Fibroblast of skin of left biceps (primary cell): ENCODE data around the gene TMC4.
"Not testable (repeated sequence)": the region's sequence is repeated elsewhere in the genome, so short reads cannot be mapped to it uniquely, and the experiment has no call there.

Source experiments
- DNase-seq, 2 experiments: peaks; one replicate each; pipeline ENCODE4 v3.0.0-alpha.2; 2013; ENCODE audit warnings: low read depth in 2 of 2

The TMC4 gene

GRCh38 chr19:54172471-54173358, at the start of gene TMC4:
TSS of gene TMC4 (minus strand) at chr19:54173160. CDS start at chr19:54173117, 43 bp downstream.
- no peak for DNase-seq

GRCh38 chr19:54221947-54222346, 49.0 kb upstream of the TMC4 start:
- DNase-seq, result not testable (repeated sequence)

GRCh38 chr19:54219702-54220101, 46.7 kb upstream of the TMC4 start:
- not testable (repeated sequence) for DNase-seq

GRCh38 chr19:54218960-54219661, 46.2 kb upstream of the TMC4 start:
- DNase-seq, result no peak

- no peak for DNase-seq
Measured at GRCh38 chr19:54218259-54218658, 45.3 kb upstream of the TMC4 start.

- DNase-seq, result not testable (repeated sequence)
Measured at GRCh38 chr19:54217517-54218247, 44.7 kb upstream of the TMC4 start.

- DNase-seq, result no peak
Measured at GRCh38 chr19:54216869-54217268, 43.9 kb upstream of the TMC4 start.

- not testable (repeated sequence) for DNase-seq
Measured at GRCh38 chr19:54214734-54215133, 41.8 kb upstream of the TMC4 start.

- DNase-seq, result not testable (repeated sequence)
Measured at GRCh38 chr19:54214217-54214616, 41.3 kb upstream of the TMC4 start.

- DNase-seq, result no peak
Measured at GRCh38 chr19:54211235-54211634, 38.3 kb upstream of the TMC4 start.

- DNase-seq, result peak; percentile 88
Measured at GRCh38 chr19:54209811-54210494, 37.0 kb upstream of the TMC4 start.

GRCh38 chr19:54209058-54209810, 36.3 kb upstream of the TMC4 start:
- DNase-seq, result no peak

- no peak for DNase-seq
Measured at GRCh38 chr19:54208784-54209057, 35.8 kb upstream of the TMC4 start.

- DNase-seq, result no peak
Measured at GRCh38 chr19:54207983-54208783, 35.2 kb upstream of the TMC4 start.

GRCh38 chr19:54207676-54207982, 34.7 kb upstream of the TMC4 start:
- no peak for DNase-seq

- not testable (repeated sequence) for DNase-seq
Measured at GRCh38 chr19:54207193-54207592, 34.2 kb upstream of the TMC4 start.

GRCh38 chr19:54206831-54207177, 33.8 kb upstream of the TMC4 start:
- DNase-seq, result no peak

- no peak for DNase-seq
Measured at GRCh38 chr19:54206030-54206830, 33.3 kb upstream of the TMC4 start.

GRCh38 chr19:54204767-54205468, 32.0 kb upstream of the TMC4 start:
- DNase-seq, result no peak
